Endothelial cell of umbilical vein (primary cell): ENCODE measurements around the gene MFN1.

Experiments used
- FOS ChIP-seq: IDR thresholded peaks from 2 replicates; pipeline ENCODE4 v1.6.1; 2011; ENCODE audit warnings: mild to moderate bottlenecking, low read length, moderate library complexity, borderline replicate concordance; ENCODE audit not compliant: insufficient read depth
- JUN ChIP-seq: IDR thresholded peaks from 2 replicates; pipeline ENCODE4 v1.6.1; 2011; ENCODE audit warnings: borderline replicate concordance, low read depth; ENCODE audit not compliant: insufficient read length, insufficient read depth
- MYC ChIP-seq: IDR thresholded peaks from one replicate; pipeline ENCODE4 v1.6.1; 2011; ENCODE audit warnings: mild to moderate bottlenecking, low read depth, low read length
- POLR2A ChIP-seq: IDR thresholded peaks from 2 replicates; pipeline ENCODE4 v1.6.1; 2012; ENCODE audit warnings: low read depth, mild to moderate bottlenecking, control low read depth, low read length
- POLR2AphosphoS5 ChIP-seq: IDR thresholded peaks from 2 replicates; pipeline ENCODE4 v1.6.1; 2012; ENCODE audit warnings: low read depth, mild to moderate bottlenecking, control low read depth, low read length, moderate library complexity; ENCODE audit not compliant: insufficient read depth
- TF ChIP-seq, protein P1 (sequence below), 2 donors: IDR thresholded peaks; 1 replicate in 1 of 2; 2 replicates in 1 of 2; pipeline ENCODE4 v1.5.1; 2011; ENCODE audit warnings: low read length in 2 of 2, mild to moderate bottlenecking in 2 of 2, moderate library complexity in 2 of 2, control low read depth in 1 of 2, inconsistent platforms in 1 of 2, low read depth in 1 of 2; ENCODE audit not compliant: insufficient read depth in 1 of 2; ENCODE audit errors: extremely low read depth in 1 of 2
- TF ChIP-seq, protein P2 (sequence below): IDR thresholded peaks from 2 replicates; pipeline ENCODE4 v1.6.1; 2011; ENCODE audit not compliant: insufficient read depth, insufficient read length

- TF ChIP-seq, protein P1, sequence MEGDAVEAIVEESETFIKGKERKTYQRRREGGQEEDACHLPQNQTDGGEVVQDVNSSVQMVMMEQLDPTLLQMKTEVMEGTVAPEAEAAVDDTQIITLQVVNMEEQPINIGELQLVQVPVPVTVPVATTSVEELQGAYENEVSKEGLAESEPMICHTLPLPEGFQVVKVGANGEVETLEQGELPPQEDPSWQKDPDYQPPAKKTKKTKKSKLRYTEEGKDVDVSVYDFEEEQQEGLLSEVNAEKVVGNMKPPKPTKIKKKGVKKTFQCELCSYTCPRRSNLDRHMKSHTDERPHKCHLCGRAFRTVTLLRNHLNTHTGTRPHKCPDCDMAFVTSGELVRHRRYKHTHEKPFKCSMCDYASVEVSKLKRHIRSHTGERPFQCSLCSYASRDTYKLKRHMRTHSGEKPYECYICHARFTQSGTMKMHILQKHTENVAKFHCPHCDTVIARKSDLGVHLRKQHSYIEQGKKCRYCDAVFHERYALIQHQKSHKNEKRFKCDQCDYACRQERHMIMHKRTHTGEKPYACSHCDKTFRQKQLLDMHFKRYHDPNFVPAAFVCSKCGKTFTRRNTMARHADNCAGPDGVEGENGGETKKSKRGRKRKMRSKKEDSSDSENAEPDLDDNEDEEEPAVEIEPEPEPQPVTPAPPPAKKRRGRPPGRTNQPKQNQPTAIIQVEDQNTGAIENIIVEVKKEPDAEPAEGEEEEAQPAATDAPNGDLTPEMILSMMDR (IDR thresholded peaks at IDR 0.05; ENCODE audit: extremely low read depth in 1 of 2, insufficient read depth in 1 of 2, low read depth in 1 of 2, low read length in 2 of 2): no peak
- TF ChIP-seq JUN: no peak
- TF ChIP-seq POLR2AphosphoS5: no peak
- no peak for TF ChIP-seq POLR2A
- TF ChIP-seq, protein P2, sequence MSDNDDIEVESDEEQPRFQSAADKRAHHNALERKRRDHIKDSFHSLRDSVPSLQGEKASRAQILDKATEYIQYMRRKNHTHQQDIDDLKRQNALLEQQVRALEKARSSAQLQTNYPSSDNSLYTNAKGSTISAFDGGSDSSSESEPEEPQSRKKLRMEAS: no peak
- no peak for TF ChIP-seq MYC
- no peak for TF ChIP-seq FOS
These were observed 55.5 kb downstream of the MFN1 start for GRCh38 chr3:179402963-179403362.
